Prostate gland (tissue), 2 donors: ENCODE results near the gene KRT12. TPM values are rescaled to one million over a fixed set of nuclear protein-coding genes. Genes with fewer than 3 reads are reported as not detected.
"Not testable (repeated sequence)": the region's sequence is repeated elsewhere in the genome, so short reads cannot be mapped to it uniquely, and the experiment has no call there.

Experiments used
- DNase-seq: peaks from one replicate; pipeline ENCODE4 v3.0.0-alpha.2; 2019; ENCODE audit warnings: low spot score
- H3K27ac ChIP-seq, 2 donors: fragments of 200-600 bp; sonication (generic); 2 replicates each; pipeline ENCODE4 v1.5.1; 2017 to 2019
- H3K27me3 ChIP-seq: fragments of 200-600 bp; sonication (generic); replicated peaks from 2 replicates; pipeline ENCODE4 v1.5.1; 2019; ENCODE audit not compliant: insufficient read depth
- H3K36me3 ChIP-seq, 2 donors: fragments of 200-600 bp; sonication (generic); 1 replicate in 1 of 2; 2 replicates in 1 of 2; pipeline versions ENCODE4 v1.5.1 to v1.8.1; 2017 to 2019
- H3K4me1 ChIP-seq: fragments of 200-600 bp; sonication (generic); replicated peaks from 2 replicates; pipeline ENCODE4 v1.5.1; 2019
- H3K4me3 ChIP-seq, 2 donors: fragments of 200-600 bp; sonication (generic); 2 replicates each; pipeline ENCODE4 v1.5.1; 2017 to 2019
- H3K9me3 ChIP-seq: fragments of 200-600 bp; sonication (generic); 2 replicates; pipeline ENCODE4 v1.5.1; 2017
- POLR2A ChIP-seq: fragments of 450-650 bp; IDR thresholded peaks from one replicate; pipeline ENCODE4 v1.6.1; 2016; ENCODE audit warnings: antibody characterized with exemption, mild to moderate bottlenecking
- POLR2AphosphoS5 ChIP-seq: sonication (generic); formaldehyde crosslinking; IDR thresholded peaks from one replicate; pipeline ENCODE4 v1.6.1; 2017; ENCODE audit warnings: antibody characterized with exemption
- WGBS: methylation state at CpG from one replicate; pipeline ENCODE4 v1.1.5; 2018; 5-methylcytosine and 5-hydroxymethylcytosine counted together
- intact Hi-C: fragments of 100-400 bp; cut with DNase I; formaldehyde crosslinking; loops from one replicate; pipeline ENCODE4 v1.14.2; 2022
- total RNA-seq, 2 donors: library from RNA; depleted of rRNA; stranded (reverse); fragments of >200 nt; gene quantifications; one replicate each; pipeline ENCODE4 v1.1.0, GENCODE V29; 2016
- TF ChIP-seq, protein P1 (sequence below), 4 experiments: fragments of 200-600 bp in 2 of 4; fragments of 450-650 bp in 2 of 4; sonication (generic) in 2 of 4; IDR thresholded peaks; 1 replicate in 3 of 4; 2 replicates in 1 of 4; pipeline ENCODE4 v1.5.1; 2016 to 2019; ENCODE audit warnings: antibody characterized with exemption in 4 of 4, mild to moderate bottlenecking in 2 of 4, moderate library complexity in 2 of 4

Gene KRT12
- total RNA-seq, 2 donors from 2014 or later = not detected

DNA sequence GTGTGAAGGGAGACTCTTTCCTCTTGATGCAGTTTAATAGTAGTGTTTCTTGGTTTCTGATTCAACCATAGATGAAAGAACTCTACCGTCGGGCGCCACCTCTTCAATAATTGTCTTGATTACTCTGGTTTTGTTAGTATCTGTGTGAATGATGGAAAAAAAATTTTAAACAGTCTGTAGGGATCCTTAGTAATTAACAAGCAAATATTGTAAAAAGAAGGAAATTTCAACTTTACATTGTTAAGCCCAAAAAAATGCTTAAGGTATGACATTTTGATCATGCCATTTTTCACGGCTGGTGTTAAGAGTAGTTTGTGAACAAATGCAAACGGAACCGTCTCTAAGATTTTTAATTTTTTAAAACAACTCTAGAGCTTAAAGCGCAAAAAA, 48.7 kb downstream of the KRT12 start:
- Histone ChIP-seq H3K27ac (peak overlapping the region; percentile 72 to 77), H3K27me3 (no peaks in the 10 kb centered on the region), H3K9me3 (no peaks in the 10 kb centered on the region), H3K4me1 (peaks cover 5% of the 10 kb centered on the region), H3K36me3 (no peaks in the 10 kb centered on the region), H3K4me3 (peak overlapping the region; percentile 62 to 64)
- intact Hi-C loops = no loop called here
- DNase-seq = no peak
- no peak for TF ChIP-seq POLR2A
- TF ChIP-seq, protein P1, sequence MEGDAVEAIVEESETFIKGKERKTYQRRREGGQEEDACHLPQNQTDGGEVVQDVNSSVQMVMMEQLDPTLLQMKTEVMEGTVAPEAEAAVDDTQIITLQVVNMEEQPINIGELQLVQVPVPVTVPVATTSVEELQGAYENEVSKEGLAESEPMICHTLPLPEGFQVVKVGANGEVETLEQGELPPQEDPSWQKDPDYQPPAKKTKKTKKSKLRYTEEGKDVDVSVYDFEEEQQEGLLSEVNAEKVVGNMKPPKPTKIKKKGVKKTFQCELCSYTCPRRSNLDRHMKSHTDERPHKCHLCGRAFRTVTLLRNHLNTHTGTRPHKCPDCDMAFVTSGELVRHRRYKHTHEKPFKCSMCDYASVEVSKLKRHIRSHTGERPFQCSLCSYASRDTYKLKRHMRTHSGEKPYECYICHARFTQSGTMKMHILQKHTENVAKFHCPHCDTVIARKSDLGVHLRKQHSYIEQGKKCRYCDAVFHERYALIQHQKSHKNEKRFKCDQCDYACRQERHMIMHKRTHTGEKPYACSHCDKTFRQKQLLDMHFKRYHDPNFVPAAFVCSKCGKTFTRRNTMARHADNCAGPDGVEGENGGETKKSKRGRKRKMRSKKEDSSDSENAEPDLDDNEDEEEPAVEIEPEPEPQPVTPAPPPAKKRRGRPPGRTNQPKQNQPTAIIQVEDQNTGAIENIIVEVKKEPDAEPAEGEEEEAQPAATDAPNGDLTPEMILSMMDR (IDR thresholded peaks at IDR 0.05) = no peak
- TF ChIP-seq POLR2AphosphoS5 = no peak
- WGBS = 9% methylated on average over 7 of the region's 7 CpGs

DNA sequence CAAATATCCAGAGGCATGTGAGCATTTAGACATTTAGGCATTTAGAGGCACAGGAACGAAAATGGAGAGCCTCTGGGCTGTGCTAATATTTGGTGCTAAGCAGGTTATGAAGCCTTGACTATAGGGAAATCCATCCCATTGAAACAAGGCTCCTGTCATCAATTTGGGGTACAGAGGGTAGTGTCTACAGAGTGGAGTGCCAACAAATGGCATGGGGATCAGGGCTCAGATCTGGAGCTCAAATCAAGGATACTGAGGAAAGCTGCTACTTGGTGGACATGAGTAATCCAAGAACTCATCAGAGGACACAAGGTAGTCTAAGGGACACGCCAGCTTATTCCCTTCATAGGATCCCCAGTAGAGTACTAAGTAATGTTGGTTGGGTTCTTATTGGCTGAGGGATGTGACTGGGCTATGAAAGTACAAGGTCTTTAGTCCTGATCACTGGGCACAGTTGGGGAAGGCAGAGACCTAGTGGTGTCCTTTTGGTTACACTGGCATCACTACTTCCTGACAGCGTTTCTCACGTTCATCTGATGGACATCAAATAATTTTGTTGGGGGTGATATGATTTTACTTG, 49.8 kb downstream of the KRT12 start:
- H3K36me3 ChIP-seq = no peaks in the 10 kb centered on the region
- no peak for TF ChIP-seq POLR2AphosphoS5
- TF ChIP-seq, protein P1 (IDR thresholded peaks at IDR 0.05) = no peak
- peaks cover 5% of the 10 kb centered on the region for H3K4me1 ChIP-seq
- intact Hi-C loops = no loop called here
- H3K27me3 ChIP-seq = no peaks in the 10 kb centered on the region
- H3K9me3 ChIP-seq = no peaks in the 10 kb centered on the region
- no peak for DNase-seq
- WGBS = 92% methylated on average over 4 of the region's 4 CpGs
- no peak overlapping the region for H3K4me3 ChIP-seq
- no peak overlapping the region for H3K27ac ChIP-seq

DNA sequence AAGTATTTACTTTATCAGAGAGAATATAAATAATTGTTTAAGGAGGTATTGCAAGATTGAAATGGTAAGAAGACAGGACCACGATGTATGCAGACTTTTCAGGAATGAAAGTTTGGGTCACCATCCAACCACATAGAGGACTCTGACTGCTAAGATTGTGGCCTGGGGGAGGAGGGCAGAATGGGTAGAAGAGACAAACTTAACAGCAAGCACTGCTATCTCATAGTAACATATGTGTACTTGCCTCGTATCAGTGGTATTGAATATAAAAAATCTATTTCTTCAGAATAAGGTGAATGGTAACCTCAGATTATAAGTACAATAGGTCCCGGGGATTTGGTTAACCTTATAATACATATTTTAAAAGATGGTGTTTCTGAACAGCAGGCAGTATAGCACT, 50.5 kb downstream of the KRT12 start:
- intact Hi-C loops = no loop called here
- 90% methylated on average over 3 of the region's 3 CpGs for WGBS

DNA sequence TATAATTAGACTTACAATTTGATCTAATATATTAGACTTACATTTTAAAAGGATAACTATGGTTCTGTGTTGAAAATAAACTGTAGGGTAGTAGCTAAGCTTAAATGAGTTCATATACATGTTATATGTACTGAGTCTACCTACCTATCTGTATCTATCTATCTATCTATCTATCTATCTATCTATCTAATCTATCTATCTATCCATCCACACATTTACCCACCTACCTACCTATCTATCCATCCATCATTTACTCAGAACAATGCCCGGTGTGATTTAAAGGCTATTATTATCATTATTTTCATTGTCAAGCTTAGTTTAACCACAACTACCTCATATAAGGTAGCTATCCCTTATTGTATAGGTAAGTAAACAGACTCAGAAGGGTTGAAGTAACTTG, 51.6 kb downstream of the KRT12 start:
- intact Hi-C loops = no loop called here
- no peak overlapping the region for H3K27ac ChIP-seq
- TF ChIP-seq POLR2AphosphoS5 (no peak), POLR2A (no peak)
- TF ChIP-seq, protein P1 (IDR thresholded peaks at IDR 0.05) = no peak
- H3K4me3 ChIP-seq = no peak overlapping the region
- WGBS = 93% methylated on average over 1 of the region's 1 CpG
- DNase-seq = no peak
- H3K4me1 ChIP-seq = peaks cover 5% of the 10 kb centered on the region
- H3K9me3 ChIP-seq = no peaks in the 10 kb centered on the region
- no peaks in the 10 kb centered on the region for H3K27me3 ChIP-seq
- H3K36me3 ChIP-seq = no peaks in the 10 kb centered on the region

More for the DNA sequence above, 50.5 kb downstream of the KRT12 start:
- Histone ChIP-seq H3K4me3 (no peak overlapping the region), H3K27ac (no peak overlapping the region), H3K9me3 (no peaks in the 10 kb centered on the region), H3K4me1 (peaks cover 5% of the 10 kb centered on the region), H3K27me3 (no peaks in the 10 kb centered on the region), H3K36me3 (no peaks in the 10 kb centered on the region)
- DNase-seq = no peak
- TF ChIP-seq, protein P1 (IDR thresholded peaks at IDR 0.05) = no peak
- no peak for TF ChIP-seq POLR2A
- no peak for TF ChIP-seq POLR2AphosphoS5

DNA sequence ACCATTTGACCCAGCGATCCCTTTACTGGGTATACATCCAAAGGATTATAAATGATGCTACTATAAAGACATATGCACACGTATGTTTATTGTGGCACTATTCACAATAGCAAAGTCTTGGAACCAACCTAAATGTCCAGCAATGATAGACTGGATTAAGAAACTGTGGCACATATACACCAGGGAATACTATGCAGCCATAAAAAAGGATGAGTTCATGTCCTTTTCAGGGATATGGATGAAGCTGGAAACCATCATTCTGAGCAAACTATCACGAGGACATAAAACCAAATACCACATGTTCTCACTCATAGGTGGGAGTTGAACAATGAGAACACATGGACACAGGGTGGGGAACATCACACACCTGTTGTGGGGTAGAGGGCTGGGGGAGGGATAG, 52.4 kb downstream of the KRT12 start:
- H3K4me3 ChIP-seq, H3K36me3 ChIP-seq, H3K27me3 ChIP-seq, H3K27ac ChIP-seq, DNase-seq, H3K9me3 ChIP-seq, H3K4me1 ChIP-seq, intact Hi-C loops: not testable (repeated sequence)
- WGBS = 81% methylated on average over 3 of the region's 3 CpGs
